Hematopoietic multipotent progenitor cell treated with erythropoietin and hydrocortisone succinate and interleukin-3 and kit ligand, for 6 days (in vitro differentiated cells): Measurements from ENCODE around the gene DLX1.
"Not testable (repeated sequence)": the region's sequence is repeated elsewhere in the genome, so short reads cannot be mapped to it uniquely, and the experiment has no call there.

Source experiments
- DNase-seq: peaks from one replicate; pipeline ENCODE4 v3.0.0-alpha.2; 2015

Gene DLX1

DNA sequence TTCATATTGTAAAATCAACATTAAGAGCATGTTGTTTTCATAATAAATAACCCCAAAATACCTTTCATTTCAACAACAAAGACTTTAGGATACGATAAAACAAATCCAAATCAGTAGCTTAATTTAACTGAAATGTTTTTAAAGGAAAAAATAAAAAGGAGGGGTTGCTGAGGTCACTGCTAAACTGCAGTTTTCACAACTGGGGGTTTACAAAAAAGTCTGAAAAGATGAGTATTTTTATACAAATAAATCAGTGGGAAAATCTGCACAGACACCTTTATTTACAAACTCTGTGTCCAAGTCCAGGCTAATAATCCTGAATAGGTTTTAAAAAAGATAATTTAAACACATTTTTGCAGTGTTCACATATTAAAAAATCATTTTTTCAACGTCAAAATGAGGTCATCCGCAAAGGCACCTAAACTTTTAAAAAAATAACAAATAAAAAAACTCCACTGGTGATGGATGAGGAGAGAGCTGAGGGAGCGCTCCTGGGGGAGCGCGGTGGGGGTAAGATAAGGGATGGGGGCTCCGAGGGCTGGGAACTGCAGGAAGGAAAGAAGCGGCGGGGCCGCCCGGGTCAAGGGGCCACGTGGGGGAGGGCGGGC, 14.3 kb downstream of the DLX1 start:
- DNase-seq, result no peak

- no peak for DNase-seq
Observed at GRCh38 chr2:172100080-172100934, 15.0 kb downstream of the DLX1 start.

DNA sequence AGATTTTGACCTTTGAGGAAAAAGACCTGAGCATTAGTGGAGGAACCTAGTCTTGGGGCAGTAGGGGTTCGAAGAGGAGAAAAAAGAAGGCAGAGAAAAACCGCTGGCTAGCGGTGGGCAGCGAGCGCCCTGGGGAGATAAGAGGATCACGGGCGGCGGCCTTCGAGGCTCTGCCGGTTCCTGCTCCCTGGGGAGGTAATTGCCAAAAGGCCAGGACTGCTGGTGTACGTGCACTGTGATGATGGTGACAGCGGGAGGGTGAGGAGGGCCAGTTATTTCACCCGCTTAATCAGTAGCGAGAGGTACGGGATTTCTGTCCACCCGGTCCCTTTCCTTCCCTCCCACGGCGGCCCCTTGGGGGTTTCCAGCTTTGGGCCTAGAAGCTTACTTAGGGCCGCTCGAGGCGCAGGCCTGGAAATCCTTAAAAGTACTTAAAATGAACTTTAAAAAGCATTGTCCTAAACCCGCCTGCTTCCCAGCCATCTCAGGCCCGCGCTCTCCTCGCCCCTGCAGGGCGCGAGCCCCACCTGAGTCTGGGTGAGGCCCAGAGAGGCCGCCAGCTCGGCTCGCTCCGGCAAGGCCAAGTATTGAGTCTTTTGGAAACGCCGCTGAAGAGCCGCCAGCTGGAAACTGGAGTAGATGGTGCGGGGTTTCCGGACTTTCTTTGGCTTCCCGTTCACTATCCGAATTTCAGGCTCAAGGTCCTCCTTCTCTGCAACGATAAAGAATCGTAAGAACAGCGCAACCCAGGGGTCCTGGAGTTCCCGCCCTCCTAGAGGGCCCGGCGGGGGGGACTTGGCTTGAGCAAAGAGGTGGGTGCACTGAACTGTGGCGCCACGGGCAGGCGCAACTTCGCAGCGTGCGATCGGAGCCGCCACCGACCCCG, 15.9 kb downstream of the DLX1 start:
- DNase-seq, result peak; percentile 42

DNA sequence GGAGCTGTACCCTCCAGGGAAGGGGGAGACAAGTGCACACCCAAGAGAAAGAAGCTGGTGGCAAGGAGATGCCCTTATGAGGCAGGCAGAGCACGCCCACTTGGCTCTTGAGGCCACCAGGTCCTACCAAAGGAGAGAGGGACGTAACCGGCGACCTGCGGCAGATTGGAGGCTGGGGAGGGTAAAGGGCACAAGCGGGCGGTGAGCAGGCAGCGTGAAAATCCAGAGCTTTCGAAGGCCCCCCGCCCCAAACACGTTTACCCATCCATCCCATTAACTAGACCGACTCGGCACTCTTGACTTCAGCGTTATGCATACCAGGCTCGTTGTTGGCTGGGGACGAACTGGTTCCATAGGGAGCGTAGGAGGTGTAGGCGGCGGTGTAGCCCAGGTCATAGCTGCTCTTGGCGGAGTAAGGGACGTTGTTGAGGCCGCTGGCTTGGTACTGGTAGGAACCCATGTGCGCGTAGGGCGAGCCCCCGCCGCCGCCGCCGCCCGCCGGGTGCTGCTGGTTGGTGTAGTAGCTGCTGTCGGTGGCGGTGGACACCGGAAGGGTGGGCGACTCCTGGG, 16.6 kb downstream of the DLX1 start:
- DNase-seq, result peak; percentile 58

- DNase-seq, result peak; percentile 93
Observed at GRCh38 chr2:172102391-172103359, 17.4 kb downstream of the DLX1 start, which contains the start of gene DLX2. TSS of gene DLX2 (minus strand) at chr2:172102900. CDS start at chr2:172102538, 362 bp downstream.

GRCh38 chr2:172103471-172104272, 18.4 kb downstream of the DLX1 start:
- peak; percentile 82 for DNase-seq

DNA sequence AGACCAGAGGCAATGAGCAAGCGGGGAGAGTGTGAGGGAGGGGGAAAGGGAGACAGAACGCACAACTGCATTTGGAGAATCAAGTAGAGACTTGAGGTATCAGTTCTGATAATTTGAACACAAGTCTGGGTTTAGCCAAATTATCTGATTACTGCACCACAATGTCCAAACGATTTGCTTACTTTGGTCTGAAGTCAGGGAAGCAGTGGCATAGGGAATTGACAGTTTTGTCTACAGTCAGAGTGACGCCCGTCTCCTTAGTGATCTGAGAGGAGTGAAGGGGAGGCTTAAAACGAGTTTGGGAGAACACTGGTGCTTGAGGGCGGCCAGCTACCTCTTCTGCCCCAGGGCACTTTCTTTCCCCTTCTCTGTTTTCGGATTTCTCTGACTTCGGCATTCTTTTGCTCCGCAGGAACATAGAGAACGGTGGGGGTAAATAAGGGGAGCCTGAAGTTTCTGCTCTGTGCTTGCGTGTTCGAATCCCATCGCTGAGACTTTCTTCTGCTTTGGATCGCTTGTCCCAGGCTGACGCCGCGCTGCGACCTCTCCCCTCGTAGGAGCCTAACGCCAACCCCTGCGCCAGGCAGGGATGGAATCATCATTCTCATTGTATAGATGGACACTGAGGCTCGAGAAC, 20.3 kb downstream of the DLX1 start:
- DNase-seq, result peak; percentile 13

DNA sequence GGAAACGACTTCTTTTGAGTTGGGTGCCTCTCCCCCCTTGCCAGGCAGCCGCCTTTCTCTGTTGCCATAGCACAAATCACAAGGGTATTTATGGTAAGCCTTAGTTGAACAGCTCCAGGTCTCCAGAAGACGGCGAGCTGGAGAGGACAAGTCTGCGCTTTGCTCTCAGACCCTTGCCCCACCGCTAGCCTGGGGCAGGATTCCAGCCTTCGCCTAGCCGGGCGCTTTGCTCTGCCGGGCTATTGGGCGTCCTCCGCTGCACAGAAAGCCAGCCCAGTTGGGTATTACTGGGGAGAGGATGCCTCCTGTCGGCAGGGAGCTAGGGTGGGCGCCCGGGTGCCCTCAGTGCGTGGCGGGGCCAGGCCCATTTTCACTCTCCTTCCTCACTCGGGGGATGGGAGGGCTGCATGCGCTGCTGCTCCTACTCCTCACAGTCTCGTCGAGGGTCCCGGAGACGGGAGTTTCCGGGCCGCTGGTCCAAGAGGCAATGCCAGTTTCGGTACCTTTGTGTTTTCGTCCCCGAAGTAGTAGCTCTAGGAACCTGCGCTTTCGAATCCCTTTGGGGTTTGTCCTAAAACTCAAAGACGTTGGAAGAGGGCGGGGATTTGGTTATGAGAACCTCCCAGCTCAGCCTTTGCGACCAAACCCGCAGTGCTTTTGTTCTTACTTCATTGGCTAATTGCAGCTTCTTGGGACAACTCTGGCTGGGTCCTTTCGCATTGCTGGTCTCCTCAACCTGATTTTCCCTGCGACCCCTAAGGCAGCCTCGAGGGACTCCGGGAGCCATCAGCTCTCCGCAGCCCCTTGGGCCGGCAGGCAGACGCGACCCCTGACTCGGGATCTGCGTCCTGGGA, 21.0 kb downstream of the DLX1 start:
- peak; percentile 80 for DNase-seq

GRCh38 chr2:172107690-172108586, 22.6 kb downstream of the DLX1 start:
- peak; percentile 31 for DNase-seq

- DNase-seq, result no peak
Observed at GRCh38 chr2:172108587-172108930, 23.3 kb downstream of the DLX1 start.

DNA sequence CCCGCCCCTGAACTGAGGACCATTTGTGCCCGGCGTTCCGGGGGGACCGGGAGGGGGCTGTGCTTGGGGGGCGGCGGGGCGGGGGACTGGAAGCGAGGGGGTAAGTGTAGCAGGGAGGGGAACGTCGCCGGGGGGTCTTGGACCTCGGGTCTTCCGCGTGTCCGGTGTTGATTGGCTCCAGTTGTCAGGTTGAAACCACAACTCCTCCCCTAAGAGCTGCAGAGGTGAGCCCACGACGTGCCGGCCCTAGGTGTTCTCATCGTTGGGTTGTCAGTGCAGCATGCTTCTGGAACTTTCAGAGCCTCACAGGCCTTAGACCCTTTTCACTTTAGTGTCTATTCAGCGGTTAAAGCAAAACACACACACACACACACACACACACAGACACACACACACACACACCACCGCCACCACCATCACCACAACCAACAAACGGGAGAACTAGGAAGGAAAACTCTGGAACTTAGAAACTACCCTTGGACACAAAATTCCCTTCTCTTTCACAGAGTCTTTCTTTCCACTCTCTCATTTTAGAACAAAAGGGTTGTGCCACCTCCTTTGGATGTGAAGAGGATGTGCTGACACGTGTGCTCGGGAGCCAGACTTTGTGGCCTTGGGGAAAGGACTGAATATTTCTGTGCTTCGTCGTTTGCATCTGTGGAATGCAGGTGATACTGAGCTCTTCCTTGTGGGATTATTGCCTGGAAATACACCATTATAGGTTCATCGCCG, 24.1 kb downstream of the DLX1 start:
- DNase-seq, result no peak

- no peak for DNase-seq
Observed at GRCh38 chr2:172109988-172110811, 24.9 kb downstream of the DLX1 start.

DNA sequence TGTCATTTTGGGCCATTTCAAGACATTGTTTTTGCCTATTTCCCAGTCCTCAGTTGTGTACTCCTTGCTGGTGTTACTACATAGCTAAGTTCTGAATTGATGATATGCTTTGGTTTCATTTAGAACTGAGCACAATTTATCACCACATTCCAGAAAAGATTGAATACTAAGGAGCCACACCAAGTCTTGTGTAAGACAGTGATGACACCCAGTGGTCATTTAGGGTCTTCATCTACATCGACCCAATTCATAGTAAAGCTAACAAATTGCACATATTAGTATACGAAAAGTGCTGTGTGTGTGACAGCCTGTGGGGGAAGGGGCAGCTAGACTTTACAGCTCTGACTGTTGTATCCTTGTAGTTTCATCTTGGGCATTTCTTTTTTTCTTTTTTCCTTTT, 28.3 kb downstream of the DLX1 start:
- DNase-seq, result peak; percentile 72

GRCh38 chr2:172114176-172114575, 28.9 kb downstream of the DLX1 start:
- DNase-seq, result not testable (repeated sequence)

DNA sequence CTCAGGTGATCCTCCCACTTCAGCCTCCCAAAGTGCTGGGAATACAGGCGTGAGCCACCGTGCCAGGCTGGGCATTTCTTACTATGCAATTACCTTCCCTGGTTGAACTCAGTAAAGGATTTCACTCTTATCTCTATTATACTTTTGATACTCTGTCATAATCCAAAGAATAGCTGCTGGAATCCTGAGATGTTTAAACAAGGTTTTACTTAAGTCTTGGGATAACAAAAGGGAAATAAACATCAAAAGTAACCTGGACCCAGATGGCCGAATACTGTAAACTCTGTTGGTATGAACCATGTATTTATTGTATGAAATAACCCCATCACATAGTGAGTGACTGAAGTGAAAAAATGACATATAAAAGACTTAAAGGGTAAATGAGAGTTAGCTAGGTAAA, 29.3 kb downstream of the DLX1 start:
- DNase-seq, result no peak

GRCh38 chr2:172116107-172116506, 30.8 kb downstream of the DLX1 start:
- no peak for DNase-seq

DNA sequence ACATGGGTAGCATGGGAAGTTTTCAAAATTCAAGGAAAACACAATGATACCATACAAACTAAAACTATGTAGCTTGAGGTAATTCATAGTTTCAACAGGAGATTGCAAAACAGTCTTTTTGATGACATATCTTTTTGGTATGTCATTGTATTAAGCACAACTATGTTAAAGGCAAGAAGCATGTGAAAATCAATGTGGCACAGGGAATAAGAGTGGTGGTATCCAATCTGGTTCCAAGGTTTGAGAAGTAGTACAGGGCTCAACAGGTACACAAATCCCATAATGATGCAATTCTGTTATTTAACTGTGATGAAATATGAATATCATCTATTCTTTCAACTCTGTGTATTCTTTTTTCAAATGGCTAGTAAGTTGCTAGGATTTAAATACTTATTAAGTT, 33.8 kb downstream of the DLX1 start:
- DNase-seq, result no peak
